CD14-positive monocyte (primary cell): Measurements from ENCODE around the gene RUNDC3A. TPM values are rescaled to one million over a fixed set of nuclear protein-coding genes. Genes with fewer than 3 reads are reported as not detected.
"Not testable (repeated sequence)": the region's sequence is repeated elsewhere in the genome, so short reads cannot be mapped to it uniquely, and the experiment has no call there.

ENCODE experiments used
- DNase-seq, 3 donors: peaks; one replicate each; pipeline ENCODE4 v3.0.0-alpha.2; 2011 to 2022
- H2AFZ ChIP-seq: 2 replicates; pipeline ENCODE4 v1.6.0; 2012; ENCODE audit warnings: mild to moderate bottlenecking, low read depth, low read length, inconsistent platforms; ENCODE audit not compliant: insufficient read depth, poor library complexity, severe bottlenecking
- H3K27ac ChIP-seq, 2 donors: 1 replicate in 1 of 2; 2 replicates in 1 of 2; pipeline ENCODE4 v1.5.1; 2012 to 2013; ENCODE audit warnings: low read length in 2 of 2, control low read depth in 1 of 2, inconsistent platforms in 1 of 2, low read depth in 1 of 2, mild to moderate bottlenecking in 1 of 2
- H3K27me3 ChIP-seq, 2 donors: one replicate each; pipeline versions ENCODE4 v1.6.0 to v1.6.1; 2011 to 2013; ENCODE audit warnings: low read length in 2 of 2; ENCODE audit not compliant: control insufficient read depth in 2 of 2, insufficient read depth in 2 of 2
- H3K36me3 ChIP-seq, 2 donors: replicated peaks in 1 of 2; 1 replicate in 1 of 2; 2 replicates in 1 of 2; pipeline versions ENCODE4 v1.5.1 to v1.6.1; 2012 to 2013; ENCODE audit warnings: low read length in 2 of 2, control low read depth in 1 of 2, inconsistent platforms in 1 of 2, mild to moderate bottlenecking in 1 of 2; ENCODE audit not compliant: insufficient read depth in 2 of 2, control insufficient read depth in 1 of 2
- H3K4me1 ChIP-seq, 2 donors: 1 replicate in 1 of 2; 2 replicates in 1 of 2; pipeline versions ENCODE4 v1.5.1 to v1.6.1; 2012 to 2013; ENCODE audit warnings: low read length in 2 of 2, control low read depth in 1 of 2, inconsistent platforms in 1 of 2, mild to moderate bottlenecking in 1 of 2, moderate library complexity in 1 of 2; ENCODE audit not compliant: insufficient read depth in 2 of 2, control insufficient read depth in 1 of 2
- H3K4me2 ChIP-seq: replicated peaks from 2 replicates; pipeline ENCODE3; 2012; ENCODE audit warnings: low read length, moderate library complexity, mild to moderate bottlenecking; ENCODE audit not compliant: poor library complexity, severe bottlenecking; ENCODE audit errors: extremely low read depth
- H3K4me3 ChIP-seq, 3 experiments: fragments of 200-600 bp in 1 of 3; sonication (generic) in 1 of 3; replicated peaks in 1 of 3; 1 replicate in 2 of 3; 2 replicates in 1 of 3; pipeline ENCODE4 v1.5.1; 2011 to 2013; ENCODE audit warnings: low read length in 3 of 3, mild to moderate bottlenecking in 3 of 3, control low read depth in 2 of 3, low read depth in 2 of 3, inconsistent platforms in 1 of 3, moderate library complexity in 1 of 3
- H3K79me2 ChIP-seq: 2 replicates; pipeline ENCODE4 v1.6.0; 2012; ENCODE audit warnings: mild to moderate bottlenecking, control low read depth, inconsistent platforms, low read length, moderate library complexity; ENCODE audit not compliant: insufficient read depth
- H3K9ac ChIP-seq: 2 replicates; pipeline ENCODE4 v1.6.0; 2017; ENCODE audit warnings: low read length, mild to moderate bottlenecking; ENCODE audit not compliant: insufficient read depth, poor library complexity, severe bottlenecking
- H3K9me3 ChIP-seq, 2 donors: replicated peaks in 1 of 2; 1 replicate in 1 of 2; 2 replicates in 1 of 2; pipeline versions ENCODE4 v1.5.1 to v1.6.1; 2012 to 2013; ENCODE audit warnings: low read length in 2 of 2, control low read depth in 1 of 2; ENCODE audit not compliant: control insufficient read depth in 1 of 2, insufficient read depth in 1 of 2
- H4K20me1 ChIP-seq: 2 replicates; pipeline ENCODE4 v1.6.0; 2012; ENCODE audit warnings: mild to moderate bottlenecking, low read length, control low read depth, moderate library complexity; ENCODE audit not compliant: insufficient read depth
- H3K27ac Mint-ChIP-seq, 7 donors: one replicate each; pipeline ENCODE4 v1.8.0; 2020; ENCODE audit warnings: mild to moderate bottlenecking in 7 of 7, mixed read lengths in 7 of 7, moderate library complexity in 6 of 7, inconsistent platforms in 2 of 7
- H3K27me3 Mint-ChIP-seq, 3 donors: one replicate each; pipeline ENCODE4 v1.8.0; 2021 to 2022; ENCODE audit warnings: low read depth in 3 of 3, mild to moderate bottlenecking in 3 of 3, mixed read lengths in 3 of 3, moderate library complexity in 3 of 3, inconsistent platforms in 1 of 3
- H3K36me3 Mint-ChIP-seq, 2 donors: one replicate each; pipeline ENCODE4 v1.8.0; 2020; ENCODE audit warnings: mixed read lengths in 2 of 2, inconsistent platforms in 1 of 2, mild to moderate bottlenecking in 1 of 2
- H3K4me1 Mint-ChIP-seq: one replicate; pipeline ENCODE4 v1.8.0; 2020; ENCODE audit warnings: mild to moderate bottlenecking, mixed read lengths
- H3K4me3 Mint-ChIP-seq, 2 donors: one replicate each; pipeline ENCODE4 v1.8.0; 2020; ENCODE audit warnings: mild to moderate bottlenecking in 2 of 2, mixed read lengths in 2 of 2, moderate library complexity in 1 of 2
- H3K9me3 Mint-ChIP-seq, 7 donors: one replicate each; pipeline ENCODE4 v1.8.0; 2020 to 2022; ENCODE audit warnings: mixed read lengths in 7 of 7, mild to moderate bottlenecking in 6 of 7, moderate library complexity in 6 of 7, inconsistent platforms in 2 of 7
- WGBS: methylation state at CpG from one replicate; pipeline ENCODE4 v1.1.5; 2013; ENCODE audit warnings: missing lambda C conversion rate; ENCODE audit not compliant: insufficient coverage; 5-methylcytosine and 5-hydroxymethylcytosine counted together
- intact Hi-C, 2 donors: fragments of 100-400 bp; cut with micrococcal nuclease; formaldehyde crosslinking; loops; one replicate each; pipeline versions ENCODE4 v1.15.0 to v1.15.1; 2023
- polyA plus RNA-seq, 3 donors: library from polyadenylated mRNA; depleted of rRNA in 1 of 3; unstranded in 2 of 3; stranded (reverse) in 1 of 3; fragments of 300-500 nt in 2 of 3; fragments of >200 nt in 1 of 3; fragmentation: Illumina TruSeq in 2 of 3; gene quantifications; 1 replicate in 2 of 3; 2 replicates in 1 of 3; pipeline ENCODE4 v1.2.3, GENCODE V29; 2012 to 2021
- TF ChIP-seq, protein P1 (sequence below): fragments of 200-600 bp; IDR thresholded peaks from one replicate; pipeline ENCODE4 v1.8.0; 2022; ENCODE audit warnings: antibody characterized with exemption, mild to moderate bottlenecking

The RUNDC3A gene
- polyA plus RNA-seq, 3 donors: 0.22 to 0.35 TPM; not detected in 1

DNA sequence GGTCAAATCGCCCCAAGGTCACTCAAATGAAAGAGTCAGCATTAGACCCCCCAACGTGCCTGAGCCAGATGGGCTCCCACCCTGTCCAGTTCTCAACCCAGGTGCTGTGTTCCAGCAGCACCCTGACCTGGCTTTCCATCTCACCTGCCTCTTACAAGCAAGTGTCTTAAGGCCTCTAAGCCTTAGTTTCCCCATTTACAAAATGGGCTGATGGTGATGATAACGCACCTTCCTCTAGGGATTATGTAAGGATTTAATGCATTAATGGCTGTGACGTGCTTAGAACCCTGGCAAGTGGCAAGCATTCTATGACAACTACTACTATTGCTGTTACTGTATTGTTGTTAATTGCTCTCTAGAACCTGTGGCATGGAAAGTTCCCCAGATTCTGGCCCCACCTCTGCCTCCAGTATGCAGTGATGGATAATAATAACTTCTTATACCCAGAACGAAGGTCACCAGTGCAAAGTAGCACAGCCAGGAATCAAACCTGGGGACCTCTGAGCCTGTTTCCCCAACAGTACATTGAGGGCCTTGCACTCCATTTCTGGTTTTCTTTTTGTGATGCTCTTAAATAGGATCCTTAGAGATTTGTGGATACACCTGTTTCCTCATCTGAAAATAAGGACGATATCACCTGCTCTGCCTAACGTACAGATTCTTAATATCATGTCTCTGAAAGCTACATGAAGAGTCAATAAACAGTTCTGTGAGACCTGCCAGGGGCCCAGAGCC is 19.5 kb downstream of the RUNDC3A start:
- no peak for DNase-seq
- Histone ChIP-seq H3K9ac (no peak overlapping the region), H3K27ac (no peak overlapping the region), H3K9me3 (no peaks in the 10 kb centered on the region), H3K4me2 (no peak overlapping the region), H3K4me3 (no peak overlapping the region), H3K36me3 (no peaks in the 10 kb centered on the region), H2AFZ (peak overlapping the region; percentile 21), H3K79me2 (peaks cover 9% of the 10 kb centered on the region), H3K4me1 (peaks cover 51 to 62% of the 10 kb centered on the region in 2 donors), H3K27me3 (no peaks in the 10 kb centered on the region), H4K20me1 (no peaks in the 10 kb centered on the region)
- peaks cover 54% of the 10 kb centered on the region for H3K4me1 Mint-ChIP-seq
- H3K9me3 Mint-ChIP-seq: peaks cover 0 to 2% (median 0%) of the 10 kb centered on the region in 7 donors
- TF ChIP-seq, protein P1, sequence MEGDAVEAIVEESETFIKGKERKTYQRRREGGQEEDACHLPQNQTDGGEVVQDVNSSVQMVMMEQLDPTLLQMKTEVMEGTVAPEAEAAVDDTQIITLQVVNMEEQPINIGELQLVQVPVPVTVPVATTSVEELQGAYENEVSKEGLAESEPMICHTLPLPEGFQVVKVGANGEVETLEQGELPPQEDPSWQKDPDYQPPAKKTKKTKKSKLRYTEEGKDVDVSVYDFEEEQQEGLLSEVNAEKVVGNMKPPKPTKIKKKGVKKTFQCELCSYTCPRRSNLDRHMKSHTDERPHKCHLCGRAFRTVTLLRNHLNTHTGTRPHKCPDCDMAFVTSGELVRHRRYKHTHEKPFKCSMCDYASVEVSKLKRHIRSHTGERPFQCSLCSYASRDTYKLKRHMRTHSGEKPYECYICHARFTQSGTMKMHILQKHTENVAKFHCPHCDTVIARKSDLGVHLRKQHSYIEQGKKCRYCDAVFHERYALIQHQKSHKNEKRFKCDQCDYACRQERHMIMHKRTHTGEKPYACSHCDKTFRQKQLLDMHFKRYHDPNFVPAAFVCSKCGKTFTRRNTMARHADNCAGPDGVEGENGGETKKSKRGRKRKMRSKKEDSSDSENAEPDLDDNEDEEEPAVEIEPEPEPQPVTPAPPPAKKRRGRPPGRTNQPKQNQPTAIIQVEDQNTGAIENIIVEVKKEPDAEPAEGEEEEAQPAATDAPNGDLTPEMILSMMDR: no peak
- peak overlapping the region in 4 of 7 donors; percentile 16 to 41 (median 20) for H3K27ac Mint-ChIP-seq
- no peaks in the 10 kb centered on the region for H3K36me3 Mint-ChIP-seq
- intact Hi-C loops: loop anchor here in 1 of 2 donors (10.0 kb wide), 1 partner anchor 203 kb away; the partner anchor contains the start of gene HDAC5
- 81% methylated on average over 2 of the region's 7 CpGs for WGBS
- H3K27me3 Mint-ChIP-seq: no peaks in the 10 kb centered on the region
- H3K4me3 Mint-ChIP-seq: no peak overlapping the region

DNA sequence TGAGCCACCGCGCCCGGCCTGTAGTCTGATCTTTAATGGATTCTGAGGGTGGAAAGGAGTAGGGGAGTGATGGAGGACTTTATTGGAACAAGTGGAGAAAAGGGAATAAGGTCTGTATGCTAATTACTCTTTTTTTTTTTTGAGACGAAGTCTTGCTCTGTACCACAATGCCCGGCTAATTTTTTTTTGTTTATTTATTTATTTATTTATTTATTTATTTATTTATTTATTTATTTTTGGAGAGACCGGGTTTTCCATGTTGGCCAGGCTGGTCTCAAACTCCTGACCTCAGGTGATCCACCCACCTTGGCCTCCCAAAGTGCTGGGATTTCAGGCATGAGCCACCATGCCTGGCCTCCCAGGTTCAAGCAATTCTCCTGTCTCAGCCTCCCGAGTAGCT is 21.1 kb downstream of the RUNDC3A start:
- not testable (repeated sequence) for H3K4me3 Mint-ChIP-seq, H3K27me3 Mint-ChIP-seq, H2AFZ ChIP-seq, H3K36me3 ChIP-seq, H3K36me3 Mint-ChIP-seq, H3K27me3 ChIP-seq, H3K4me3 ChIP-seq, H3K27ac ChIP-seq, H3K4me2 ChIP-seq, H3K27ac Mint-ChIP-seq, H3K9me3 ChIP-seq, H3K9ac ChIP-seq, DNase-seq, H4K20me1 ChIP-seq, H3K9me3 Mint-ChIP-seq, H3K79me2 ChIP-seq
- H3K4me1 Mint-ChIP-seq: peaks cover 59% of the 10 kb centered on the region
- intact Hi-C loops: loop anchor here in 1 of 2 donors (10.0 kb wide), 1 partner anchor 205 kb away; the partner anchor contains the start of gene HDAC5
- peaks cover 58 to 66% of the 10 kb centered on the region in 2 donors for H3K4me1 ChIP-seq
- 100% methylated on average over 4 of the region's 7 CpGs for WGBS

DNA sequence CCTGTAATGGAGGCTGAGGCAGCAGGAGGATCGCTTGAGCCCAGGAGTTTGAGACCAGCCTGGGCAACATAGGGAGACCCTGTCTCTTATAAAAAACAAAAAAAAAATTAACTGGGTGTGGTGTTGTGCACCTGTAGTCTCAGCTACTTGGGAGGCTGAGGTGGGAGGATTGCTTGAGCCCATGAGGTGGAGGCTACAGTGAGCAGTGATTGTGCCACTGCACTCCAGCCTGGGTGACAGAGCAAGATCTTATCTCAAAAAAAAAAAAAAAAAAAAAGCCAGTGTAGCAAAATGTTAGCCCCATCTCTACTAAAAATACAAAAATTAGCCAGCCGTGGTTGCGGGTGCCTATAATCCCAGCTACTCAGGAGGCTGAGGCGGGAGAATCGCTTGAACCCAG is 21.9 kb downstream of the RUNDC3A start:
- intact Hi-C loops, H3K27me3 Mint-ChIP-seq, H3K79me2 ChIP-seq, H3K4me3 Mint-ChIP-seq, H3K27me3 ChIP-seq, H3K4me2 ChIP-seq, DNase-seq, H3K27ac ChIP-seq, H3K36me3 Mint-ChIP-seq, H3K9me3 Mint-ChIP-seq, H3K4me3 ChIP-seq, H4K20me1 ChIP-seq, H3K36me3 ChIP-seq, H3K9me3 ChIP-seq, H3K27ac Mint-ChIP-seq, H2AFZ ChIP-seq, H3K9ac ChIP-seq: not testable (repeated sequence)
- H3K4me1 ChIP-seq: peaks cover 61 to 68% of the 10 kb centered on the region in 2 donors
- peaks cover 64% of the 10 kb centered on the region for H3K4me1 Mint-ChIP-seq
- no CpG with 5 or more reads among the region's 5 CpGs for WGBS
